Measurements from ENCODE around the gene PERCC1. TPM values are rescaled to one million over a fixed set of nuclear protein-coding genes. Genes with fewer than 3 reads are reported as not detected.
A peak's percentile ranks its signal among the peaks of the same experiment; 100 is the strongest.
"Not testable (repeated sequence)": the region's sequence is repeated elsewhere in the genome, so short reads cannot be mapped to it uniquely, and the experiment has no call there.

PERCC1 gene
- polyA plus RNA-seq, 4 donors: 0.58 to 0.69 TPM; not detected in 2

- Histone ChIP-seq H3K4me3 (ENCODE audit: low read depth in 1 of 3, low read length in 3 of 3) (no peak overlapping the region), H3K36me3 (ENCODE audit: control insufficient read depth in 3 of 3, insufficient read depth in 2 of 3, low read depth in 1 of 3, low read length in 3 of 3) (peaks cover 5 to 80% (median 11%) of the 10 kb centered on the region in 3 donors), H3K4me1 (ENCODE audit: control insufficient read depth in 3 of 3, insufficient read depth in 2 of 3, low read depth in 1 of 3, low read length in 2 of 3) (no peaks in the 10 kb centered on the region), H3K27me3 (ENCODE audit: control insufficient read depth in 3 of 3, insufficient read depth in 3 of 3, low read length in 3 of 3) (no peaks in the 10 kb centered on the region), H3K9me3 (ENCODE audit: control insufficient read depth in 2 of 2, insufficient read depth in 1 of 2, low read depth in 1 of 2, low read length in 1 of 2) (no peaks in the 10 kb centered on the region), H3K27ac (ENCODE audit: low read depth in 1 of 3, low read length in 2 of 3) (no peak overlapping the region)
- WGBS, 3 donors: 91 to 93% (median 92%) methylated on average over 31 to 33 of the region's 33 CpGs
- DNase-seq (no peak), FAIRE-seq (no peak)
These were observed 34.2 kb downstream of the PERCC1 start for GRCh38 chr16:1464894-1465566.

GRCh38 chr16:1465567-1465915 is 34.7 kb downstream of the PERCC1 start:
- no peaks in the 10 kb centered on the region for H3K27me3 ChIP-seq (ENCODE audit: control insufficient read depth in 3 of 3, insufficient read depth in 3 of 3, low read length in 3 of 3)
- H3K4me1 ChIP-seq (ENCODE audit: control insufficient read depth in 3 of 3, insufficient read depth in 2 of 3, low read depth in 1 of 3, low read length in 2 of 3): no peaks in the 10 kb centered on the region
- no peak overlapping the region for H3K4me3 ChIP-seq (ENCODE audit: low read depth in 1 of 3, low read length in 3 of 3)
- WGBS, 3 donors: 84 to 93% (median 90%) methylated on average over 6 to 13 of the region's 13 CpGs
- DNase-seq: no peak
- no peak overlapping the region for H3K27ac ChIP-seq (ENCODE audit: low read depth in 1 of 3, low read length in 2 of 3)
- peaks cover 5 to 79% (median 11%) of the 10 kb centered on the region in 3 donors for H3K36me3 ChIP-seq (ENCODE audit: control insufficient read depth in 3 of 3, insufficient read depth in 2 of 3, low read depth in 1 of 3, low read length in 3 of 3)
- no peak for FAIRE-seq
- H3K9me3 ChIP-seq (ENCODE audit: control insufficient read depth in 2 of 2, insufficient read depth in 1 of 2, low read depth in 1 of 2, low read length in 1 of 2): no peaks in the 10 kb centered on the region

GRCh38 chr16:1466054-1466453 is 35.2 kb downstream of the PERCC1 start:
- Histone ChIP-seq H3K27ac (ENCODE audit: low read depth in 1 of 3, low read length in 2 of 3) (no peak overlapping the region), H3K27me3 (ENCODE audit: control insufficient read depth in 3 of 3, insufficient read depth in 3 of 3, low read length in 3 of 3) (no peaks in the 10 kb centered on the region), H3K9me3 (ENCODE audit: control insufficient read depth in 2 of 2, insufficient read depth in 1 of 2, low read depth in 1 of 2, low read length in 1 of 2) (no peaks in the 10 kb centered on the region), H3K4me1 (ENCODE audit: control insufficient read depth in 3 of 3, insufficient read depth in 2 of 3, low read depth in 1 of 3, low read length in 2 of 3) (no peaks in the 10 kb centered on the region), H3K36me3 (ENCODE audit: control insufficient read depth in 3 of 3, insufficient read depth in 2 of 3, low read depth in 1 of 3, low read length in 3 of 3) (peaks cover 3 to 77% (median 6%) of the 10 kb centered on the region in 3 donors), H3K4me3 (ENCODE audit: low read depth in 1 of 3, low read length in 3 of 3) (no peak overlapping the region)
- FAIRE-seq (no peak), DNase-seq (no peak)
- WGBS, 3 donors: 93% methylated on average over 23 to 24 of the region's 24 CpGs

- FAIRE-seq: no peak
- 73 to 84% (median 76%) methylated on average over 13 to 14 of the region's 14 CpGs for WGBS, 3 donors
These were observed 36.2 kb downstream of the PERCC1 start for GRCh38 chr16:1466968-1467521.

GRCh38 chr16:1468426-1468810 is 37.5 kb downstream of the PERCC1 start:
- peaks cover 0 to 68% (median 0%) of the 10 kb centered on the region in 3 donors for H3K36me3 ChIP-seq (ENCODE audit: control insufficient read depth in 3 of 3, insufficient read depth in 2 of 3, low read depth in 1 of 3, low read length in 3 of 3)
- H3K9me3 ChIP-seq (ENCODE audit: control insufficient read depth in 2 of 2, insufficient read depth in 1 of 2, low read depth in 1 of 2, low read length in 1 of 2): no peaks in the 10 kb centered on the region
- no peaks in the 10 kb centered on the region for H3K4me1 ChIP-seq (ENCODE audit: control insufficient read depth in 3 of 3, insufficient read depth in 2 of 3, low read depth in 1 of 3, low read length in 2 of 3)
- H3K4me3 ChIP-seq (ENCODE audit: low read depth in 1 of 3, low read length in 3 of 3): no peak overlapping the region
- FAIRE-seq (no peak), DNase-seq (no peak)
- H3K27me3 ChIP-seq (ENCODE audit: control insufficient read depth in 3 of 3, insufficient read depth in 3 of 3, low read length in 3 of 3): no peaks in the 10 kb centered on the region
- 88 to 94% (median 90%) methylated on average over 22 of the region's 22 CpGs for WGBS, 3 donors
- H3K27ac ChIP-seq (ENCODE audit: low read depth in 1 of 3, low read length in 2 of 3): no peak overlapping the region

More at GRCh38 chr16:1466968-1467521, 36.2 kb downstream of the PERCC1 start:
- Histone ChIP-seq H3K36me3 (ENCODE audit: control insufficient read depth in 3 of 3, insufficient read depth in 2 of 3, low read depth in 1 of 3, low read length in 3 of 3) (peaks cover 0 to 80% (median 3%) of the 10 kb centered on the region in 3 donors), H3K4me3 (ENCODE audit: low read depth in 1 of 3, low read length in 3 of 3) (no peak overlapping the region), H3K27ac (ENCODE audit: low read depth in 1 of 3, low read length in 2 of 3) (no peak overlapping the region), H3K27me3 (ENCODE audit: control insufficient read depth in 3 of 3, insufficient read depth in 3 of 3, low read length in 3 of 3) (no peaks in the 10 kb centered on the region), H3K4me1 (ENCODE audit: control insufficient read depth in 3 of 3, insufficient read depth in 2 of 3, low read depth in 1 of 3, low read length in 2 of 3) (no peaks in the 10 kb centered on the region), H3K9me3 (ENCODE audit: control insufficient read depth in 2 of 2, insufficient read depth in 1 of 2, low read depth in 1 of 2, low read length in 1 of 2) (no peaks in the 10 kb centered on the region)
- DNase-seq: no peak

- H3K27me3 ChIP-seq (ENCODE audit: control insufficient read depth in 3 of 3, insufficient read depth in 3 of 3, low read length in 3 of 3); H3K4me1 ChIP-seq (ENCODE audit: control insufficient read depth in 3 of 3, insufficient read depth in 2 of 3, low read depth in 1 of 3, low read length in 2 of 3); H3K4me3 ChIP-seq (ENCODE audit: low read depth in 1 of 3, low read length in 3 of 3); H3K27ac ChIP-seq (ENCODE audit: low read depth in 1 of 3, low read length in 2 of 3); FAIRE-seq; DNase-seq; H3K9me3 ChIP-seq (ENCODE audit: control insufficient read depth in 2 of 2, insufficient read depth in 1 of 2, low read depth in 1 of 2, low read length in 1 of 2): not testable (repeated sequence)
- peaks cover 0 to 62% (median 0%) of the 10 kb centered on the region in 3 donors for H3K36me3 ChIP-seq (ENCODE audit: control insufficient read depth in 3 of 3, insufficient read depth in 2 of 3, low read depth in 1 of 3, low read length in 3 of 3)
- 59 to 81% (median 71%) methylated on average over 5 of the region's 5 CpGs for WGBS, 3 donors
These were observed 38.3 kb downstream of the PERCC1 start for GRCh38 chr16:1469141-1469540.

- H3K27ac ChIP-seq (ENCODE audit: low read depth in 1 of 3, low read length in 2 of 3): peak overlapping the region in 1 of 3 donors; percentile 70
- WGBS, 3 donors: 75 to 86% (median 82%) methylated on average over 20 of the region's 20 CpGs
- peaks cover 0 to 56% (median 0%) of the 10 kb centered on the region in 3 donors for H3K36me3 ChIP-seq (ENCODE audit: control insufficient read depth in 3 of 3, insufficient read depth in 2 of 3, low read depth in 1 of 3, low read length in 3 of 3)
- H3K4me1 ChIP-seq (ENCODE audit: control insufficient read depth in 3 of 3, insufficient read depth in 2 of 3, low read depth in 1 of 3, low read length in 2 of 3): peaks cover 0 to 4% (median 0%) of the 10 kb centered on the region in 3 donors
- H3K9me3 ChIP-seq (ENCODE audit: control insufficient read depth in 2 of 2, insufficient read depth in 1 of 2, low read depth in 1 of 2, low read length in 1 of 2): no peaks in the 10 kb centered on the region
- FAIRE-seq (no peak), DNase-seq (no peak)
- H3K4me3 ChIP-seq (ENCODE audit: low read depth in 1 of 3, low read length in 3 of 3): no peak overlapping the region
- H3K27me3 ChIP-seq (ENCODE audit: control insufficient read depth in 3 of 3, insufficient read depth in 3 of 3, low read length in 3 of 3): no peaks in the 10 kb centered on the region
These were observed 38.9 kb downstream of the PERCC1 start for GRCh38 chr16:1469693-1470201.

GRCh38 chr16:1470481-1471251 is 39.8 kb downstream of the PERCC1 start:
- DNase-seq (no peak), FAIRE-seq (no peak)
- 72 to 91% (median 77%) methylated on average over 13 to 14 of the region's 14 CpGs for WGBS, 3 donors
- Histone ChIP-seq H3K9me3 (ENCODE audit: control insufficient read depth in 2 of 2, insufficient read depth in 1 of 2, low read depth in 1 of 2, low read length in 1 of 2) (no peaks in the 10 kb centered on the region), H3K36me3 (ENCODE audit: control insufficient read depth in 3 of 3, insufficient read depth in 2 of 3, low read depth in 1 of 3, low read length in 3 of 3) (peaks cover 0 to 47% (median 0%) of the 10 kb centered on the region in 3 donors), H3K27ac (ENCODE audit: low read depth in 1 of 3, low read length in 2 of 3) (peak overlapping the region in 1 of 3 donors; percentile 70), H3K27me3 (ENCODE audit: control insufficient read depth in 3 of 3, insufficient read depth in 3 of 3, low read length in 3 of 3) (no peaks in the 10 kb centered on the region), H3K4me1 (ENCODE audit: control insufficient read depth in 3 of 3, insufficient read depth in 2 of 3, low read depth in 1 of 3, low read length in 2 of 3) (peaks cover 0 to 4% (median 0%) of the 10 kb centered on the region in 3 donors), H3K4me3 (ENCODE audit: low read depth in 1 of 3, low read length in 3 of 3) (no peak overlapping the region)

Measured in small intestine (tissue), 7 donors.